Left ventricle myocardium inferior (tissue), 1 donor: ENCODE measurements around the gene BRI3BP. TPM values are rescaled to one million over a fixed set of nuclear protein-coding genes. Genes with fewer than 3 reads are reported as not detected.

ENCODE experiments used
- DNase-seq: peaks from one replicate; pipeline ENCODE4 v3.0.0-alpha.2; 2020
- H3K27ac ChIP-seq: fragments of 200-600 bp; replicated peaks from 2 replicates; pipeline ENCODE4 v1.8.0; 2021
- H3K27me3 ChIP-seq: fragments of 200-600 bp; 2 replicates; pipeline ENCODE4 v1.8.0; 2021; ENCODE audit warnings: low read depth
- H3K36me3 ChIP-seq: fragments of 200-600 bp; 2 replicates; pipeline ENCODE4 v1.8.0; 2021
- H3K4me1 ChIP-seq: fragments of 200-600 bp; 2 replicates; pipeline ENCODE4 v1.8.0; 2021
- H3K4me3 ChIP-seq: fragments of 200-600 bp; 2 replicates; pipeline ENCODE4 v1.8.0; 2021; ENCODE audit warnings: mild to moderate bottlenecking, moderate library complexity
- H3K9me3 ChIP-seq: fragments of 200-600 bp; replicated peaks from 2 replicates; pipeline ENCODE4 v1.8.0; 2021
- CTCF ChIP-seq: fragments of 200-600 bp; IDR thresholded peaks from 2 replicates; pipeline ENCODE4 v1.8.0; 2021; ENCODE audit warnings: antibody characterized with exemption, mild to moderate bottlenecking, borderline replicate concordance
- intact Hi-C: fragments of 100-400 bp; cut with micrococcal nuclease; formaldehyde crosslinking; loops from one replicate; pipeline ENCODE4 v1.11.0; 2022
- total RNA-seq: library from RNA; stranded (reverse); fragmentation: NEBNext Ultra II Directional; extraction: Animal tissue kit (Norgen Biotek cat#: 25700); gene quantifications from one replicate; pipeline ENCODE4 v1.2.1, GENCODE V29; 2021
- donor health status: DM: no; HTN: yes; CAD: no; lungs with severe emphysema.

Gene BRI3BP
- total RNA-seq, 1 donor from 2014 or later: 4.3 TPM

- TF ChIP-seq CTCF: no peak
- intact Hi-C loops: no loop called here
- DNase-seq: no peak
- Histone ChIP-seq H3K4me1 (no peaks in the 10 kb centered on the region), H3K9me3 (no peaks in the 10 kb centered on the region), H3K27ac (no peak overlapping the region), H3K36me3 (no peaks in the 10 kb centered on the region), H3K4me3 (no peak overlapping the region), H3K27me3 (no peaks in the 10 kb centered on the region)
Measured at GRCh38 chr12:125004621-125005020, 11.2 kb downstream of the BRI3BP start.

GRCh38 chr12:125005652-125006051 is 12.2 kb downstream of the BRI3BP start:
- Histone ChIP-seq H3K36me3 (no peaks in the 10 kb centered on the region), H3K4me3 (no peak overlapping the region), H3K9me3 (no peaks in the 10 kb centered on the region), H3K27me3 (no peaks in the 10 kb centered on the region), H3K4me1 (no peaks in the 10 kb centered on the region), H3K27ac (no peak overlapping the region)
- no peak for DNase-seq
- intact Hi-C loops: no loop called here
- TF ChIP-seq CTCF: no peak

DNA sequence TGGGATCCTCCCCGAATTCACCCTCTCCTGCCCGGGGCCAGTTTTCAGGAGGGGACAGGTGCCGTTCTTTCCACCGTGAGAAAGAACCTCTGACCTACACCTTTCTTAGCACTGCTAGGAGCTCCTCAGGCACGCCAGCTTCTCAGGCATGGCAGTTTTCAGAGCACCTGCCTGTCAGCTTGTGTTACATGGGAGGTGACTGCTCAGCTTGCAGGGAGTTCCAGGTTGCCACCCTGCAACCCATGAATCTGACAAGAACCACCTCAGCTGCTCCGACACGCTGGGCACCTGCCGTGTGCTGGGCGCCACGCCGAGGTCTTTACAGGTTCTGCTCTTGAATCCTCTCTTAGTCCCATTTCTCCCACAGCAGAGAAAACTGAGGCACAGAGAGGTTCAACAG is 12.9 kb downstream of the BRI3BP start:
- Histone ChIP-seq H3K27ac (no peak overlapping the region), H3K36me3 (no peaks in the 10 kb centered on the region), H3K4me1 (no peaks in the 10 kb centered on the region), H3K9me3 (no peaks in the 10 kb centered on the region), H3K4me3 (no peak overlapping the region), H3K27me3 (no peaks in the 10 kb centered on the region)
- no peak for DNase-seq
- no peak for TF ChIP-seq CTCF
- intact Hi-C loops: no loop called here

- no peaks in the 10 kb centered on the region for H3K4me1 ChIP-seq
- no peaks in the 10 kb centered on the region for H3K27me3 ChIP-seq
- H3K27ac ChIP-seq: no peak overlapping the region
- intact Hi-C loops: no loop called here
- no peak overlapping the region for H3K4me3 ChIP-seq
- DNase-seq: no peak
- H3K36me3 ChIP-seq: peaks cover 15% of the 10 kb centered on the region
- TF ChIP-seq CTCF: no peak
- no peaks in the 10 kb centered on the region for H3K9me3 ChIP-seq
Measured at GRCh38 chr12:125013816-125014442, 20.5 kb downstream of the BRI3BP start.

GRCh38 chr12:125014526-125014925 is 21.1 kb downstream of the BRI3BP start:
- Histone ChIP-seq H3K27me3 (no peaks in the 10 kb centered on the region), H3K9me3 (no peaks in the 10 kb centered on the region), H3K36me3 (peaks cover 15% of the 10 kb centered on the region), H3K27ac (no peak overlapping the region), H3K4me1 (no peaks in the 10 kb centered on the region), H3K4me3 (no peak overlapping the region)
- intact Hi-C loops: no loop called here
- no peak for DNase-seq
- TF ChIP-seq CTCF: no peak
